Neural progenitor cell (in vitro differentiated cells): ENCODE results near the gene SNX20. TPM values are rescaled to one million over a fixed set of nuclear protein-coding genes. Genes with fewer than 3 reads are reported as not detected.

Source experiments
- DNase-seq: peaks from one replicate; pipeline ENCODE4 v3.0.0-alpha.2; 2016; ENCODE audit warnings: low spot score
- H2AFZ ChIP-seq: fragments of 200-600 bp; sonication (generic); replicated peaks from 2 replicates; pipeline ENCODE4 v1.6.1; 2016; ENCODE audit warnings: antibody characterized with exemption
- H3F3A ChIP-seq: fragments of 200-600 bp; sonication (generic); 2 replicates; pipeline ENCODE4 v1.6.1; 2016; ENCODE audit warnings: antibody characterized with exemption, low read depth
- H3K27ac ChIP-seq: fragments of 200-600 bp; sonication (generic); 2 replicates; pipeline ENCODE4 v1.5.1; 2016; ENCODE audit warnings: mild to moderate bottlenecking
- H3K27me3 ChIP-seq: fragments of 200-600 bp; sonication (generic); 2 replicates; pipeline ENCODE4 v1.6.1; 2016; ENCODE audit warnings: mild to moderate bottlenecking, moderate library complexity
- H3K36me3 ChIP-seq: fragments of 200-600 bp; sonication (generic); 2 replicates; pipeline ENCODE4 v1.5.1; 2016
- H3K4me1 ChIP-seq: fragments of 200-600 bp; sonication (generic); 2 replicates; pipeline ENCODE4 v1.6.1; 2016; ENCODE audit warnings: mixed run types
- H3K4me2 ChIP-seq: fragments of 200-600 bp; sonication (generic); 2 replicates; pipeline ENCODE4 v1.6.1; 2016
- H3K4me3 ChIP-seq: fragments of 200-600 bp; sonication (generic); 2 replicates; pipeline ENCODE4 v1.5.1; 2016
- H3K79me2 ChIP-seq: fragments of 200-600 bp; sonication (generic); 2 replicates; pipeline ENCODE4 v1.6.1; 2016; ENCODE audit warnings: low read depth
- H3K9ac ChIP-seq: fragments of 200-600 bp; sonication (generic); 2 replicates; pipeline ENCODE4 v1.6.1; 2016
- H3K9me3 ChIP-seq: fragments of 200-600 bp; sonication (generic); 2 replicates; pipeline ENCODE4 v1.5.1; 2016; ENCODE audit warnings: low read depth
- H4K20me1 ChIP-seq: fragments of 200-600 bp; sonication (generic); 2 replicates; pipeline ENCODE4 v1.6.1; 2016; ENCODE audit warnings: low read depth
- H3K27ac Mint-ChIP-seq: 3 replicates; pipeline ENCODE4 v1.8.0; 2021; ENCODE audit warnings: mixed read lengths
- H3K27me3 Mint-ChIP-seq: 2 replicates; pipeline ENCODE4 v1.8.0; 2022; ENCODE audit warnings: low read depth, mild to moderate bottlenecking, inconsistent platforms, moderate library complexity, mixed read lengths; ENCODE audit not compliant: insufficient read depth
- H3K36me3 Mint-ChIP-seq: 3 replicates; pipeline ENCODE4 v1.8.0; 2021; ENCODE audit warnings: mixed read lengths
- H3K4me1 Mint-ChIP-seq: 3 replicates; pipeline ENCODE4 v1.8.0; 2021; ENCODE audit warnings: mixed read lengths
- H3K4me3 Mint-ChIP-seq: 3 replicates; pipeline ENCODE4 v1.8.0; 2021; ENCODE audit warnings: mild to moderate bottlenecking, moderate library complexity, mixed read lengths
- H3K9me3 Mint-ChIP-seq: 3 replicates; pipeline ENCODE4 v1.8.0; 2020; ENCODE audit warnings: mixed read lengths
- EZH2 ChIP-seq: fragments of 200-600 bp; sonication (generic); IDR thresholded peaks from 2 replicates; pipeline ENCODE4 v1.6.1; 2017; ENCODE audit warnings: antibody characterized with exemption, mild to moderate bottlenecking, moderate library complexity
- EZH2phosphoT487 ChIP-seq: fragments of 200-600 bp; sonication (generic); IDR thresholded peaks from 2 replicates; pipeline ENCODE4 v1.6.1; 2017; ENCODE audit warnings: antibody characterized with exemption
- total RNA-seq: library from RNA; depleted of rRNA; stranded (reverse); fragments of >200 nt; gene quantifications from 2 replicates; pipeline ENCODE4 v1.2.3, GENCODE V29; 2015; ENCODE audit warnings: low replicate concordance
- TF ChIP-seq, protein P1 (sequence below): fragments of 200-600 bp; sonication (generic); IDR thresholded peaks from 2 replicates; pipeline ENCODE4 v1.5.1; 2017; ENCODE audit warnings: antibody characterized with exemption, mild to moderate bottlenecking

Gene SNX20
- total RNA-seq, 1 donor from 2014 or later: not detected

DNA sequence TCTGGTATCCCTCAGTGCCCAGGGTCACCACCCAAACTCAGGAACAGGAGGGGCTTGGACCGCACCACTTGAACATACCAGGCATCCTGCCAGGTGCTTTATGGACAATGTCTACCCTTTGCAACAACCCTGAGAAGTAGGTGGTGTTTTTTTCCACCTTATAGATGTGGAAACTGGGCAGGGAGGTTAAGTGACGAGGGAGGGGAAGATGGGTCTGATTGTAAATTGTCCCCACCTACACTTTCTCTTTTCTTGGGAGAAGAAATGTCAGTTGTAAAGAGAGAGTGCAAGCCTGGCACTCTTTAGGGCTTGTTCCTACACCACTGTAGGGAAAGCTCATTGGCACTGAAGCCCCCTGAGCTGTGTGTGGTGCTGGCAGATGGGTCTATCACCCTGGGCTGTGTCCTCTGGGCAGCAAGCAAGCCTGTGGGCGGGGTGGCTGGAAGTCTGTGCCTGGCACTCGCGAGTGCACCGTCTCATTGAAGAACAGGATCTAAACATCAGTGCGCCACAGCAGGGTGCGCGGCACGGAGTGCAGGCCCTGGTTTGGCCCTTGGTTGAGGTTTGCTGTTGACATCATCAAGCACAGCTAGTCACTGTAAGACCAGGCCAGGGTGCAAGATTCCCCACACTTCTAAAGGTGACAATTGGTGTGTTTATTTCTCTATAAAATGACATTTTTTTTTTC, 27.4 kb upstream of the SNX20 start:
- Histone ChIP-seq H3K27ac (no peak overlapping the region), H4K20me1 (no peaks in the 10 kb centered on the region), H3K4me2 (no peak overlapping the region), H2AFZ (no peak overlapping the region), H3K9me3 (no peaks in the 10 kb centered on the region), H3F3A (no peaks in the 10 kb centered on the region), H3K4me3 (no peak overlapping the region), H3K79me2 (no peaks in the 10 kb centered on the region), H3K27me3 (no peaks in the 10 kb centered on the region), H3K9ac (no peak overlapping the region), H3K4me1 (no peaks in the 10 kb centered on the region), H3K36me3 (no peaks in the 10 kb centered on the region)
- Mint-ChIP-seq H3K27ac (no peak overlapping the region), H3K4me3 (no peak overlapping the region), H3K9me3 (peaks cover 21% of the 10 kb centered on the region), H3K4me1 (peaks cover 6% of the 10 kb centered on the region), H3K27me3 (peaks cover 5% of the 10 kb centered on the region), H3K36me3 (peaks cover 2% of the 10 kb centered on the region)
- no peak for DNase-seq
- TF ChIP-seq EZH2phosphoT487 (no peak), EZH2 (no peak)
- TF ChIP-seq, protein P1, sequence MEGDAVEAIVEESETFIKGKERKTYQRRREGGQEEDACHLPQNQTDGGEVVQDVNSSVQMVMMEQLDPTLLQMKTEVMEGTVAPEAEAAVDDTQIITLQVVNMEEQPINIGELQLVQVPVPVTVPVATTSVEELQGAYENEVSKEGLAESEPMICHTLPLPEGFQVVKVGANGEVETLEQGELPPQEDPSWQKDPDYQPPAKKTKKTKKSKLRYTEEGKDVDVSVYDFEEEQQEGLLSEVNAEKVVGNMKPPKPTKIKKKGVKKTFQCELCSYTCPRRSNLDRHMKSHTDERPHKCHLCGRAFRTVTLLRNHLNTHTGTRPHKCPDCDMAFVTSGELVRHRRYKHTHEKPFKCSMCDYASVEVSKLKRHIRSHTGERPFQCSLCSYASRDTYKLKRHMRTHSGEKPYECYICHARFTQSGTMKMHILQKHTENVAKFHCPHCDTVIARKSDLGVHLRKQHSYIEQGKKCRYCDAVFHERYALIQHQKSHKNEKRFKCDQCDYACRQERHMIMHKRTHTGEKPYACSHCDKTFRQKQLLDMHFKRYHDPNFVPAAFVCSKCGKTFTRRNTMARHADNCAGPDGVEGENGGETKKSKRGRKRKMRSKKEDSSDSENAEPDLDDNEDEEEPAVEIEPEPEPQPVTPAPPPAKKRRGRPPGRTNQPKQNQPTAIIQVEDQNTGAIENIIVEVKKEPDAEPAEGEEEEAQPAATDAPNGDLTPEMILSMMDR: no peak

DNA sequence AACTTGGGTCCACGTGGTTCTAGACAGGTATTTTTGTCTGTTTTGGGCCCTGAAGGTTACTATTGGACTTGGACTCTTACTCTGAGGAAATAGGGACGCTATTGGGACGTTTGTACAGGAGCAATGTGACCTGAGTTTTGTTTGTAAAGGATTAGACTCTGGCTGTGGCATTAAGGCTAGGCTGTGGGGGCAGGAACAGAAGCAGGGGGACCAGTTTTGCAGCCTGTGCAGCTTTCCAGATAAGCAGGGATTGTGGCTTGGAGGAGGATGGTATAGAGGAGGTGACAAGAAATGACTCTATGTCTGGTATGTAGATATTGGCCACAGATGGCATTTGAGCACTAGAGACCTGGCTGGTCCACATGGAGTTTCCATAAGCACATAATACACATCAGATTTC, 25.1 kb upstream of the SNX20 start:
- TF ChIP-seq, protein P1: no peak
- TF ChIP-seq EZH2 (no peak), EZH2phosphoT487 (no peak)
- Histone ChIP-seq H3K79me2 (no peaks in the 10 kb centered on the region), H3K36me3 (no peaks in the 10 kb centered on the region), H3K4me1 (peaks cover 5% of the 10 kb centered on the region), H3K9me3 (no peaks in the 10 kb centered on the region), H2AFZ (no peak overlapping the region), H3K9ac (no peak overlapping the region), H3K27ac (no peak overlapping the region), H3K27me3 (no peaks in the 10 kb centered on the region), H3K4me2 (no peak overlapping the region), H3F3A (no peaks in the 10 kb centered on the region), H4K20me1 (no peaks in the 10 kb centered on the region), H3K4me3 (no peak overlapping the region)
- H3K27me3 Mint-ChIP-seq: peaks cover 6% of the 10 kb centered on the region
- peaks cover 2% of the 10 kb centered on the region for H3K36me3 Mint-ChIP-seq
- no peaks in the 10 kb centered on the region for H3K4me1 Mint-ChIP-seq
- peaks cover 21% of the 10 kb centered on the region for H3K9me3 Mint-ChIP-seq
- DNase-seq: no peak
- H3K27ac Mint-ChIP-seq: no peak overlapping the region
- H3K4me3 Mint-ChIP-seq: no peak overlapping the region

DNA sequence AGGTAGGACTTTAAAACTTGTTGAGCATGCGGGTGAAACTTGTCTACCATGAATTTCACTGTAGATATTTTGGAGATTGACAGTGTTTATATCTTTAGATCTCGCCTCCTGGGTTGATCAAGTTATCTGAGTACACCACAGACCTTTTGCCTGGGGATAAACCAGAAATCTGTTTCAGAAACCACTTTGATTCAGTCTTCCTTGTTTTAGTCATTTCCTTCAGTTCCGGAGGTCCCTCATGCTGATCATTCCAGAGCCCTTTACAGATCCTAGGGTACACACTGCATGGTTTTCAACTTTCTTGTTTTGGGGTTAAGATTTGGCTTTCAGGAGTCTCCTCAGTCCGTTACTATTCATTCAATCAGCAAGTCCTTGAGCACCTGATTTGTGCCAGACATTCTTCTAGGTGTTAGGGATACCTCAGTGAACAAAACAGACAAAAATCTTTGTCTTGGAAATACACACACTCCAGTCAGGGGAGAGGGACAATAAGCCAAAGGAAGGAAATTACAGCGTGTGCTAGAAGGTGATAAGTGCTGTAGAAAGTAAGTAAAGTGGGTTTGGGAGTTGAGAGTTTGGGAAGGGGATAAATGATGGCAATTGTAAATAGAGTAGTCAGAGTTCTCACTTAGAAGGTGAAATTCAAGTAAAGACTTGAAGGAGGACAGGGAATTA, 24.5 kb upstream of the SNX20 start:
- Histone ChIP-seq H3K4me2 (no peak overlapping the region), H3F3A (no peaks in the 10 kb centered on the region), H2AFZ (no peak overlapping the region), H3K4me3 (no peak overlapping the region), H3K36me3 (no peaks in the 10 kb centered on the region), H3K79me2 (no peaks in the 10 kb centered on the region), H3K9me3 (no peaks in the 10 kb centered on the region), H3K27ac (no peak overlapping the region), H3K9ac (no peak overlapping the region), H3K4me1 (peaks cover 5% of the 10 kb centered on the region), H3K27me3 (no peaks in the 10 kb centered on the region), H4K20me1 (no peaks in the 10 kb centered on the region)
- H3K27me3 Mint-ChIP-seq: peaks cover 6% of the 10 kb centered on the region
- TF ChIP-seq EZH2phosphoT487 (no peak), EZH2 (no peak)
- TF ChIP-seq, protein P1: no peak
- H3K36me3 Mint-ChIP-seq: peaks cover 2% of the 10 kb centered on the region
- no peak for DNase-seq
- peaks cover 21% of the 10 kb centered on the region for H3K9me3 Mint-ChIP-seq
- no peak overlapping the region for H3K27ac Mint-ChIP-seq
- H3K4me1 Mint-ChIP-seq: no peaks in the 10 kb centered on the region
- H3K4me3 Mint-ChIP-seq: no peak overlapping the region
